GM18498 (cell line): ENCODE data around the gene SCUBE1.

Source experiments
- ATAC-seq: cut with Tn5 transposase; IDR thresholded peaks from one replicate; pipeline ENCODE4 v1.9.1; 2021; ENCODE audit warnings: mild to moderate bottlenecking, moderate library complexity; ENCODE audit not compliant: unreplicated experiment

The SCUBE1 gene

GRCh38 chr22:43239956-43240355 lies 103.2 kb downstream of the SCUBE1 start:
- no peak for ATAC-seq

- no peak for ATAC-seq
Measured at GRCh38 chr22:43239193-43239780, 103.9 kb downstream of the SCUBE1 start.

- ATAC-seq = no peak
Measured at GRCh38 chr22:43238526-43239006, 104.6 kb downstream of the SCUBE1 start.

- no peak for ATAC-seq
Measured at GRCh38 chr22:43237280-43237679, 105.9 kb downstream of the SCUBE1 start.

- ATAC-seq = no peak
Measured at GRCh38 chr22:43236411-43237166, 106.6 kb downstream of the SCUBE1 start.

- ATAC-seq = no peak
Measured at GRCh38 chr22:43235445-43236409, 107.4 kb downstream of the SCUBE1 start.

- ATAC-seq = no peak
Measured at GRCh38 chr22:43234264-43234988, 108.7 kb downstream of the SCUBE1 start.

GRCh38 chr22:43233529-43233928 lies 109.6 kb downstream of the SCUBE1 start:
- no peak for ATAC-seq

- no peak for ATAC-seq
Measured at GRCh38 chr22:43232445-43232844, 110.7 kb downstream of the SCUBE1 start.

- no peak for ATAC-seq
Measured at GRCh38 chr22:43231724-43232034, 111.5 kb downstream of the SCUBE1 start.

- no peak for ATAC-seq
Measured at GRCh38 chr22:43230971-43231723, 112.0 kb downstream of the SCUBE1 start.

GRCh38 chr22:43230571-43230970 lies 112.6 kb downstream of the SCUBE1 start:
- no peak for ATAC-seq

GRCh38 chr22:43228863-43229262 lies 114.3 kb downstream of the SCUBE1 start:
- ATAC-seq = no peak

GRCh38 chr22:43228330-43228729 lies 114.8 kb downstream of the SCUBE1 start:
- no peak for ATAC-seq

GRCh38 chr22:43227239-43227630 lies 115.9 kb downstream of the SCUBE1 start:
- ATAC-seq = no peak

GRCh38 chr22:43226377-43227238 lies 116.6 kb downstream of the SCUBE1 start:
- ATAC-seq = no peak

GRCh38 chr22:43225609-43226008 lies 117.6 kb downstream of the SCUBE1 start:
- ATAC-seq = no peak

GRCh38 chr22:43222987-43223386 lies 120.2 kb downstream of the SCUBE1 start:
- no peak for ATAC-seq

GRCh38 chr22:43222262-43222661 lies 120.9 kb downstream of the SCUBE1 start:
- ATAC-seq = no peak
